Measurements from ENCODE around the gene ACBD4. TPM values are rescaled to one million over a fixed set of nuclear protein-coding genes. Genes with fewer than 3 reads are reported as not detected.

The ACBD4 gene
- total RNA-seq, 2 donors from 2014 or later: 18.8 to 23.3 TPM

- Histone ChIP-seq H3K36me3 (no peaks in the 10 kb centered on the region), H3K27me3 (replicated peaks; ENCODE audit: insufficient read depth) (no peaks in the 10 kb centered on the region), H3K9me3 (no peaks in the 10 kb centered on the region), H3K4me3 (no peak overlapping the region), H3K27ac (peak overlapping the region in 1 of 2 donors; percentile 75), H3K4me1 (replicated peaks) (peaks cover 5% of the 10 kb centered on the region)
- TF ChIP-seq POLR2A (IDR thresholded peaks at IDR 0.05) (no peak), POLR2AphosphoS5 (IDR thresholded peaks at IDR 0.05) (no peak)
- TF ChIP-seq, protein P1, sequence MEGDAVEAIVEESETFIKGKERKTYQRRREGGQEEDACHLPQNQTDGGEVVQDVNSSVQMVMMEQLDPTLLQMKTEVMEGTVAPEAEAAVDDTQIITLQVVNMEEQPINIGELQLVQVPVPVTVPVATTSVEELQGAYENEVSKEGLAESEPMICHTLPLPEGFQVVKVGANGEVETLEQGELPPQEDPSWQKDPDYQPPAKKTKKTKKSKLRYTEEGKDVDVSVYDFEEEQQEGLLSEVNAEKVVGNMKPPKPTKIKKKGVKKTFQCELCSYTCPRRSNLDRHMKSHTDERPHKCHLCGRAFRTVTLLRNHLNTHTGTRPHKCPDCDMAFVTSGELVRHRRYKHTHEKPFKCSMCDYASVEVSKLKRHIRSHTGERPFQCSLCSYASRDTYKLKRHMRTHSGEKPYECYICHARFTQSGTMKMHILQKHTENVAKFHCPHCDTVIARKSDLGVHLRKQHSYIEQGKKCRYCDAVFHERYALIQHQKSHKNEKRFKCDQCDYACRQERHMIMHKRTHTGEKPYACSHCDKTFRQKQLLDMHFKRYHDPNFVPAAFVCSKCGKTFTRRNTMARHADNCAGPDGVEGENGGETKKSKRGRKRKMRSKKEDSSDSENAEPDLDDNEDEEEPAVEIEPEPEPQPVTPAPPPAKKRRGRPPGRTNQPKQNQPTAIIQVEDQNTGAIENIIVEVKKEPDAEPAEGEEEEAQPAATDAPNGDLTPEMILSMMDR (IDR thresholded peaks at IDR 0.05): no peak
- intact Hi-C loops (cut with DNase I): loop anchor here (5.0 kb wide), 2 partner anchors 38 to 353 kb away; no protein-coding TSS in a partner anchor
- DNase-seq (ENCODE audit: low spot score): no peak
- 77% methylated on average over 11 of the region's 13 CpGs for WGBS
Measured at GRCh38 chr17:45129940-45130680, 5.4 kb upstream of the ACBD4 start.

DNA sequence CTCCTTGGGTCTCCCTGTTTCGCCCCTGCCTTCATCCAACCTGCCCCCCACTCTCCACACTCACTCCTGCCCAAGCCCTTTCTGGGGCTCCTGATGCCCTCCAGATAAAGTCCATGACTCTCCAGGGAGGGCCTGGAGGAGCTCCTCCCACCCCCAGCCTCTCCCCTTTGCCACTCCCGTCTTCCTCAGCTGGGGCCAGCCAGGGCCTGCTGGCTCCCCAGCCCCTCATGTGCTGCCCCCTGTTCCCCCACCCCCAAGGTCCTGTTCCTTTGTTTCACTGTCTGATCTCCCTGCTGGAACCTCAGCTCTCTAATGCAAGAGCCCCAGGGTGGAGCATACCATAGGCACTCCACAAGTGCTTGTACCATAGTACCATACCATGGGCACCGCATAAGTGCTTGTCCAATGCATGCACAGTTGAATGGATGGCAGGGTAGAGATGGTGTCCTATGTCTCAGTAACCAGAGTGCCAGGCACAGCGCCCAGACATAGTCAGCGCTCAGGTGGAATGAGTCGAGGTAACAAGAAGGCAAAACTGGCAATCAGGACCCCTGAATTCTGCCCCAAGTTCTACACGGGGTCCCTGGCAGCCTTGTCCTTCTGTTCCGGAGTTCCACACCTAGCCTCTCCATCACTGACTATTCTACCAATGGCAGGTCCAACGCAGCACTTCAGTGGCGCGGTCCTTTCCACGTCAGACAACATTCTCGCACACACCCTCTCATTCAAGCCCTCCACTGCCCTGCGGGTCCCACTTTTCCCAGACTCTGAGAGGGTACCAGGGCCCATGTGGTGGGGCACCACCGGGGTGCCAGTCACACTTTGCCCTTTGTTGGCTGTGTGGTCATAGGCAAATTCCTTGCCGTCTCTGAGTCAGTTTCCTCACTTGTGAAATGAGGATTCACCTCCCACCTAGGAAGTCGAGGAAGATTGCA is 4.5 kb upstream of the ACBD4 start:
- Histone ChIP-seq H3K36me3 (no peaks in the 10 kb centered on the region), H3K27me3 (replicated peaks; ENCODE audit: insufficient read depth) (no peaks in the 10 kb centered on the region), H3K9me3 (no peaks in the 10 kb centered on the region), H3K4me3 (peak overlapping the region in 1 of 2 donors; percentile 58), H3K4me1 (replicated peaks) (peaks cover 5% of the 10 kb centered on the region), H3K27ac (peak overlapping the region in 1 of 2 donors; percentile 97)
- intact Hi-C loops (cut with DNase I): loop anchor here (5.0 kb wide), 2 partner anchors 39 to 354 kb away; no protein-coding TSS in a partner anchor
- 74% methylated on average over 17 of the region's 17 CpGs for WGBS
- DNase-seq (ENCODE audit: low spot score): no peak
- TF ChIP-seq POLR2AphosphoS5 (IDR thresholded peaks at IDR 0.05) (no peak), POLR2A (IDR thresholded peaks at IDR 0.05) (no peak)
- TF ChIP-seq, protein P1 (IDR thresholded peaks at IDR 0.05): no peak

GRCh38 chr17:45131616-45132319 is 3.7 kb upstream of the ACBD4 start:
- H3K27ac ChIP-seq: peak overlapping the region; percentile 97 to 98
- H3K27me3 ChIP-seq (replicated peaks; ENCODE audit: insufficient read depth): no peaks in the 10 kb centered on the region
- H3K9me3 ChIP-seq: no peaks in the 10 kb centered on the region
- H3K36me3 ChIP-seq: no peaks in the 10 kb centered on the region
- intact Hi-C loops (cut with DNase I): loop anchor here (2.0 to 5.0 kb wide), 3 partner anchors 39 to 354 kb away; no protein-coding TSS in a partner anchor
- peaks cover 11% of the 10 kb centered on the region for H3K4me1 ChIP-seq (replicated peaks)
- 10% methylated on average over 34 of the region's 46 CpGs for WGBS
- peak overlapping the region; percentile 58 to 86 for H3K4me3 ChIP-seq
- no peak for DNase-seq (ENCODE audit: low spot score)
- TF ChIP-seq, protein P1 (IDR thresholded peaks at IDR 0.05): peak; percentile 79 to 88 (median 82)
- TF ChIP-seq POLR2A (IDR thresholded peaks at IDR 0.05): no peak
- TF ChIP-seq POLR2AphosphoS5 (IDR thresholded peaks at IDR 0.05): no peak

GRCh38 chr17:45132320-45132571 is 3.2 kb upstream of the ACBD4 start, which contains the start of gene PLCD3:
TSS of gene PLCD3 (minus strand) at chr17:45132515. CDS start at chr17:45132410, 105 bp downstream.
- H3K27ac ChIP-seq: peak within 1 kb of the TSS; percentile 97 to 98
- WGBS: 0% methylated on average over 5 of the region's 36 CpGs
- DNase-seq (ENCODE audit: low spot score): no peak
- TF ChIP-seq POLR2AphosphoS5 (IDR thresholded peaks at IDR 0.05) (no peak), POLR2A (IDR thresholded peaks at IDR 0.05) (no peak)
- TF ChIP-seq, protein P1 (IDR thresholded peaks at IDR 0.05): no peak
- H3K27me3 ChIP-seq (replicated peaks; ENCODE audit: insufficient read depth): no peaks in the 10 kb centered on the region
- no peaks in the 10 kb centered on the region for H3K9me3 ChIP-seq
- no peaks in the 10 kb centered on the region for H3K36me3 ChIP-seq
- intact Hi-C loops (cut with DNase I): loop anchor here (2.0 to 5.0 kb wide), 3 partner anchors 40 to 355 kb away; no protein-coding TSS in a partner anchor
- peak within 1 kb of the TSS; percentile 58 to 86 for H3K4me3 ChIP-seq
- peaks cover 11% of the 10 kb centered on the region for H3K4me1 ChIP-seq (replicated peaks)

Measured in prostate gland (tissue), 2 donors.